ENCODE measurements around the gene CBLL2.
"Not testable (repeated sequence)": the region's sequence is repeated elsewhere in the genome, so short reads cannot be mapped to it uniquely, and the experiment has no call there.

CBLL2 gene, protein sequence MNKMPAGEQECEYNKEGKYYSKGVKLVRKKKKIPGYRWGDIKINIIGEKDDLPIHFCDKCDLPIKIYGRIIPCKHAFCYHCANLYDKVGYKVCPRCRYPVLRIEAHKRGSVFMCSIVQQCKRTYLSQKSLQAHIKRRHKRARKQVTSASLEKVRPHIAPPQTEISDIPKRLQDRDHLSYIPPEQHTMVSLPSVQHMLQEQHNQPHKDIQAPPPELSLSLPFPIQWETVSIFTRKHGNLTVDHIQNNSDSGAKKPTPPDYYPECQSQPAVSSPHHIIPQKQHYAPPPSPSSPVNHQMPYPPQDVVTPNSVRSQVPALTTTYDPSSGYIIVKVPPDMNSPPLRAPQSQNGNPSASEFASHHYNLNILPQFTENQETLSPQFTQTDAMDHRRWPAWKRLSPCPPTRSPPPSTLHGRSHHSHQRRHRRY

DNA sequence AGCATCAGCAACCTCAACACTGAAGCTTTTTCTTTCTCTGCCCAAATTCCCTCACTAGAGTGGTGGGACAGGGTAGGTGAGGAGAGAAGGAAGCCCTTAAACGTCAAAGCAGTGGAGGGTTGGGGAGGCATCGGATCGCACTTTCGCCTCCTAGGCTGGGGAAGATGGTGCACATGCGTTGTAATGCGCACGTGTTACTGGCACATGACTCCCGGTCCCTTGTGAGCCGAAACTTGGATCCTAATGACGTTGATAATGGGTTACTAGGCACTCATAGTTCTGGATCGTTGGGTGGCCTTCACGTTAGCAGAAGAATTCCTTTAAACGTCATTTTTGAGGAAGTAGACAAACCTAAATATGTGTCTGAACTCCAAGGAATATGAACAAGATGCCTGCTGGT is at the start of gene CBLL2:
TSS of gene CBLL2 (plus strand) at position 301 of the 400 bp plus-strand sequence. CDS start at position 380, 79 bp downstream.
- no peak for DNase-seq

DNA sequence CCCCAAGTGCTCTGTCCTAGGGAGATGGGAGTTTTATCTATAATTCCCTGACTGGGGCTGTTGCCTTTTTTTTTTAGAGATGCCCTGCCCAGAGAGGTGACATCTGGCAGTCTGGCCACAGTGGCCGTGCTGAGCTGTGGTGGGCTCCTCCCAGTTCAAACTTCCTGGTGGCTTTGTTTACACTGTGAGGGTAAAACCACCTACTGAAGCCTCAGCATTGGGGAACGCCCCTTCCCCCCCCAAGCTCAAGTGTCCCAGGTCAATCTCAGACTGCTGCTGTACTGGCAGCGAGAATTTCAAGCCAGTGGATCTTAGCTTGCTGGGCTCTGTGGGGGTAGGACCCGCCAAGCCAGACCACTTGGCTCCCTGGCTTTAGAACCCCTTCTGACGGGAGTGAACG is 38.3 kb upstream of the CBLL2 start:
- DNase-seq = no peak

DNA sequence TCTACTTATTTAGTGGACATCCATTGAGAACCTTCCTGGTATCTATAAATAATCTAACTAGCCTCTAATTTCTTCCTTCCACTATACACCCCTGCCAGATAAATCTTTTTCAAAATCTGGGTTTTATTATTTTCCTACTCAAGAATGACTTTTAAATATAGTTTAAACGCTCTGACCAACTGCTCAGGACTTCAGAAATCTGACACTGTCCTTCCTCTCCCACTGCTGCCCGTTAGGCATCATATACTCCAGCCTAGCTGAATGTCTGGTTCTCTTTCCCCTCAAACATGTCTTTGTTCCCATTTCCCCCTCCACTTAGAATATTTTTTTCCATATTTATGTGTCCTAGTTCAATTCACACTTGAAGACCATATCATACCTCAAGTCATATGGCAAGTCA is 35.2 kb upstream of the CBLL2 start:
- no peak for DNase-seq

GRCh38 chrX:22246620-22247019 is 26.1 kb upstream of the CBLL2 start:
- no peak for DNase-seq

GRCh38 chrX:22247169-22247568 is 25.5 kb upstream of the CBLL2 start:
- DNase-seq = no peak

- no peak for DNase-seq
Measured at GRCh38 chrX:22248401-22248800, 24.3 kb upstream of the CBLL2 start.

- DNase-seq = no peak
Measured at GRCh38 chrX:22249371-22249770, 23.3 kb upstream of the CBLL2 start.

DNA sequence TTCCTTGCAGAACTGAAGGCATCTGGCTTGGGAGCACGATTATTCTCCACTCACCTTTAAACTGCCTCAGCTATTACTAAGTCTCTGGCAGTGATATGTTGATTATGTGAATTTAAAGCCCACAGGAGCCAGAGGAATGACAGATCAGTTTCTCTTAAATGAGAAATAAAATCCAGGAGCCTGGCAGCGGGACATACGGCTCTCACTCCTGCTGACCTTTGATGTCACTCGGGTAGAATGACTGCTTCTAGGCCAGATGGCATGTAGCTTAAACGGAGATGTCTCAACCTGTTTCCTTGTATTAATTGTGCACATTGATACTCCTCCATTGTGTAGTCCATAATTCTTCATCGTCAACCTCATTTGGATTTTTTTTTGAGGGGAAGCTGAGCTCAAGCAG is 4.0 kb upstream of the CBLL2 start:
- DNase-seq = no peak

DNA sequence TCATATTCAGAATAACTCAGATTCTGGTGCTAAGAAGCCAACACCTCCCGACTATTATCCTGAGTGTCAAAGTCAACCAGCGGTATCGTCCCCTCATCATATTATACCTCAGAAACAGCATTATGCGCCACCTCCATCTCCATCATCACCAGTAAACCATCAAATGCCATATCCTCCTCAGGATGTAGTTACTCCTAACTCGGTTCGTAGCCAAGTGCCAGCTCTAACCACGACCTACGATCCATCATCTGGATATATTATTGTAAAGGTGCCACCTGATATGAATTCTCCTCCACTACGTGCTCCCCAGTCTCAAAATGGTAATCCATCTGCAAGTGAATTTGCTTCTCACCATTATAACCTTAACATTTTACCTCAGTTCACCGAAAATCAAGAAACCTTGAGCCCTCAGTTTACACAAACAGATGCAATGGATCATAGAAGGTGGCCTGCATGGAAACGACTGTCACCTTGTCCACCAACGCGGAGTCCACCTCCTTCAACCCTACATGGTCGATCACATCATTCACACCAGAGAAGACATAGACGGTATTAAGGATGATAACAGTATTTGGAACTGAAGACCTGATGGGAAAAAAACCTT is 1.1 kb downstream of the CBLL2 start:
- DNase-seq = no peak

DNA sequence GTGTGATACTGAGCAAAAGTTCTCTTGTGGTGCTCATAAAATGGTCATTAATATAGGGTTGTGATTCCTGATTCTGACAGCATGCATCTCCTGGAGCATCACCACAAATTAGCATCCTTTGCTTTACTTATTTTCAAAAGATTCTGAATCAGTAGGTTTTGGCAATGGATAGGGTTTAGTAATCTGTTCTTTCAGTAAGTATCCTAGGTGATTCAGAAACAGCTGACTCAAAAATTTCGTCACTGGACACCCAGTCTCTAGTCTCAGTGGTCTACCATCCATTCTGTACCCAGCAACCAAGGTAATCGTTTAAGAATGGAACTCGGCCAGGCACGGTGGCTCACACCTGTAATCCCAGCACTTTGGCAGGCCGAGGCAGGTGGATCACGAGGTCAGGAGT is 4.1 kb downstream of the CBLL2 start:
- DNase-seq = no peak

GRCh38 chrX:22278375-22278774 is 5.7 kb downstream of the CBLL2 start:
- no peak for DNase-seq

DNA sequence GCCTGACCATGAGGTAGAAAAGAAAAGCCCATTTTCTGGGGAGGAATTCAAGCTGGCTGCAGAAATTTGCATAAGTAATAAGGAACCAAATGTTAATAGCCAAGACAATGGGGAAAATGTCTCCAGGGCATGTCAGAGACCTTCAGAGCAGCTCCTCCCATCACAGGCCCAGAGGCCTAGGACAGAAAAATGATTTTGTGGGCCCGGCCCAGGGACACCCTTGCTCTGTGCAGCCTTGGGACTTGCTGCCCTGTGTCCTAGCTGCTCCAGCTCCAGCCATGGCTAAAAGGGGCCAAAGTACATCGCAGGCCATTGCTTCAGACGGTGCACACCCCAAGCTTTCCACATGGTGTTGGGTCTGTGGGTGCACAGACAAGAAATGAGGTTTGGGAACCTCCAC is 16.5 kb downstream of the CBLL2 start:
- not testable (repeated sequence) for DNase-seq

GRCh38 chrX:22296871-22297270 is 24.2 kb downstream of the CBLL2 start:
- DNase-seq = no peak

- DNase-seq = no peak
Measured at GRCh38 chrX:22300130-22300529, 27.4 kb downstream of the CBLL2 start.

- no peak for DNase-seq
Measured at GRCh38 chrX:22310779-22311178, 38.1 kb downstream of the CBLL2 start.

DNA sequence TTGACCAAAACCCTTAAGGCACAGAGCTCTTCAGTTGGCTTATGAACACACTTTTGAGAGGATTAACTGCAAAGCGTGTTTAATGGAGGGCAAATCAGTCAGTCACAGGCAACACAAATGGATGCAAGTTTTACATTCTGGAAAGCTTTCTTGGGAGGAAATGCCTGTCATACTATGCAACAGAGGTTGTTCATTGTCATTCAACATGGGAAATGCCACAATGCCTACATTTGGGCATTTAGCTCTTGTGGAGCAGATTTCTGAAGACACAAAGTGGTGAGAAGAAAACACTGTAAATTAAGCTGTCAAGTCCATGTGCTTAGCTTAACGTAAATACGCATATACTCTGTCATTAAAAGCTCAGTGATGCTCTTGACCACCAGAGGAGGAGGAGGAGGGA is 41.1 kb downstream of the CBLL2 start:
- no peak for DNase-seq

DNA sequence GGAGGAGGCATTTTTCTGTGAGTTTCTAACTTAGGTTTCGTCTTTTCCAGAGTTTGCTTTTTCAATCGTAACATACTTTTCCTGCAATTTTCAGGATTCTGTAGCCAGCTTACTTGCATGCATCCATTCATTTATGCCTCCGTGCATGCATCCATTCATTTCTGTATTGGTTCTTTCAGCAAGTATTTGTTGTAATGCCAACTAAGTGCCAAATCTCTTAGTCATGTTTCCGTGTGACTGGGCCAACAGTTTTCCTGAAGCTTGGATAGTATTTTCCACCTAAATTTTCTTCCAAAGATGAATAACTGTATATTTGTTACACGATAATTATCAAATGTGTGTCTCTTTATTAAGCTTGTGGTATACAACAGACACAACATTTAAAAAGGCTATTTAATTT is 41.5 kb downstream of the CBLL2 start:
- DNase-seq = no peak

DNA sequence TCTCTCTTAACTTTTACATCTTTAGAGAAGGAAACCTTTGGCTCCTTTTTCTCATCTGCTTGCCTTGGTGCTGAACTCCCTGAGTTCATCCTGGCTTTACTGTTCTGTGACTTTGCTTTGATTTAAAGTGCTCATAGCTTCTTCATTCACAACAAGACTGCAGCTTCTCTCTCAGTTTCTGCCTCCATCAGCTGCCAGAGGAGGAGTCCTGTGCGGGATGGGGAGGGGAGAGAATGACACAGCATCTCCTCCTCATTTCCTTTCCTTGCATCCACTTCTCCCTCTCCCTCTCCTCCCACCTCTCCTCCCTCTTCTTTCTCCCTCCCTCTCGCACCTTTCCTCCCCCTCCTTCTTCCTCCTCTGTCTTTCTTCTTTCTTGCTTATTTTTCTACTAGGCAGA is 42.0 kb downstream of the CBLL2 start:
- no peak for DNase-seq

GRCh38 chrX:22315151-22315550 is 42.4 kb downstream of the CBLL2 start:
- no peak for DNase-seq

GRCh38 chrX:22320236-22320873 is 47.6 kb downstream of the CBLL2 start:
- DNase-seq = no peak

GRCh38 chrX:22323541-22323940 is 50.8 kb downstream of the CBLL2 start:
- no peak for DNase-seq
